Astrocyte of the cerebellum (primary cell): ENCODE measurements around the gene RANBP2.

ENCODE experiments used
- DNase-seq: peaks from one replicate; pipeline ENCODE4 v3.0.0-alpha.2; 2011; ENCODE audit warnings: low read depth
- H3K4me3 ChIP-seq: 2 replicates; pipeline ENCODE4 v1.5.1; 2011; ENCODE audit warnings: mild to moderate bottlenecking, low read depth, low read length, moderate library complexity
- CTCF ChIP-seq: IDR thresholded peaks from 2 replicates; pipeline ENCODE4 v1.5.1; 2012; ENCODE audit warnings: low read length, low read depth, moderate library complexity, mild to moderate bottlenecking; ENCODE audit errors: missing control alignments
- in situ Hi-C: cut with HindIII; loops from 2 replicates; pipeline ENCODE4 v1.10.0; 2017; ENCODE audit warnings: low sequenced_read_pairs

The RANBP2 gene

GRCh38 chr2:108805032-108805431 is 85.8 kb downstream of the RANBP2 start:
- no peak for TF ChIP-seq CTCF
- in situ Hi-C loops, result no loop called here
- H3K4me3 ChIP-seq, result no peak overlapping the region
- DNase-seq, result no peak

- no peak overlapping the region for H3K4me3 ChIP-seq
- no peak for DNase-seq
- TF ChIP-seq CTCF, result no peak
- in situ Hi-C loops, result no loop called here
These were observed 86.5 kb downstream of the RANBP2 start for GRCh38 chr2:108805782-108806181.

GRCh38 chr2:108806371-108807113 is 87.3 kb downstream of the RANBP2 start:
- TF ChIP-seq CTCF, result no peak
- in situ Hi-C loops, result no loop called here
- DNase-seq, result no peak
- H3K4me3 ChIP-seq, result no peak overlapping the region

- TF ChIP-seq CTCF, result no peak
- H3K4me3 ChIP-seq, result no peak overlapping the region
- in situ Hi-C loops, result no loop called here
These were observed 90.7 kb downstream of the RANBP2 start for GRCh38 chr2:108809936-108810335.

GRCh38 chr2:108810993-108811957 is 92.0 kb downstream of the RANBP2 start:
- no peak for DNase-seq
- no peak overlapping the region for H3K4me3 ChIP-seq
- no peak for TF ChIP-seq CTCF
- in situ Hi-C loops, result no loop called here

More at GRCh38 chr2:108809936-108810335, 90.7 kb downstream of the RANBP2 start:
- DNase-seq, result no peak

- no peak overlapping the region for H3K4me3 ChIP-seq
- TF ChIP-seq CTCF, result no peak
- in situ Hi-C loops, result no loop called here
- DNase-seq, result no peak
These were observed 94.5 kb downstream of the RANBP2 start for GRCh38 chr2:108813732-108814131.
